ENCODE measurements around the gene SETDB2.
A peak's percentile ranks its signal among the peaks of the same experiment; 100 is the strongest.

Gene SETDB2, protein sequence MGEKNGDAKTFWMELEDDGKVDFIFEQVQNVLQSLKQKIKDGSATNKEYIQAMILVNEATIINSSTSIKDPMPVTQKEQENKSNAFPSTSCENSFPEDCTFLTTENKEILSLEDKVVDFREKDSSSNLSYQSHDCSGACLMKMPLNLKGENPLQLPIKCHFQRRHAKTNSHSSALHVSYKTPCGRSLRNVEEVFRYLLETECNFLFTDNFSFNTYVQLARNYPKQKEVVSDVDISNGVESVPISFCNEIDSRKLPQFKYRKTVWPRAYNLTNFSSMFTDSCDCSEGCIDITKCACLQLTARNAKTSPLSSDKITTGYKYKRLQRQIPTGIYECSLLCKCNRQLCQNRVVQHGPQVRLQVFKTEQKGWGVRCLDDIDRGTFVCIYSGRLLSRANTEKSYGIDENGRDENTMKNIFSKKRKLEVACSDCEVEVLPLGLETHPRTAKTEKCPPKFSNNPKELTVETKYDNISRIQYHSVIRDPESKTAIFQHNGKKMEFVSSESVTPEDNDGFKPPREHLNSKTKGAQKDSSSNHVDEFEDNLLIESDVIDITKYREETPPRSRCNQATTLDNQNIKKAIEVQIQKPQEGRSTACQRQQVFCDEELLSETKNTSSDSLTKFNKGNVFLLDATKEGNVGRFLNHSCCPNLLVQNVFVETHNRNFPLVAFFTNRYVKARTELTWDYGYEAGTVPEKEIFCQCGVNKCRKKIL

DNA sequence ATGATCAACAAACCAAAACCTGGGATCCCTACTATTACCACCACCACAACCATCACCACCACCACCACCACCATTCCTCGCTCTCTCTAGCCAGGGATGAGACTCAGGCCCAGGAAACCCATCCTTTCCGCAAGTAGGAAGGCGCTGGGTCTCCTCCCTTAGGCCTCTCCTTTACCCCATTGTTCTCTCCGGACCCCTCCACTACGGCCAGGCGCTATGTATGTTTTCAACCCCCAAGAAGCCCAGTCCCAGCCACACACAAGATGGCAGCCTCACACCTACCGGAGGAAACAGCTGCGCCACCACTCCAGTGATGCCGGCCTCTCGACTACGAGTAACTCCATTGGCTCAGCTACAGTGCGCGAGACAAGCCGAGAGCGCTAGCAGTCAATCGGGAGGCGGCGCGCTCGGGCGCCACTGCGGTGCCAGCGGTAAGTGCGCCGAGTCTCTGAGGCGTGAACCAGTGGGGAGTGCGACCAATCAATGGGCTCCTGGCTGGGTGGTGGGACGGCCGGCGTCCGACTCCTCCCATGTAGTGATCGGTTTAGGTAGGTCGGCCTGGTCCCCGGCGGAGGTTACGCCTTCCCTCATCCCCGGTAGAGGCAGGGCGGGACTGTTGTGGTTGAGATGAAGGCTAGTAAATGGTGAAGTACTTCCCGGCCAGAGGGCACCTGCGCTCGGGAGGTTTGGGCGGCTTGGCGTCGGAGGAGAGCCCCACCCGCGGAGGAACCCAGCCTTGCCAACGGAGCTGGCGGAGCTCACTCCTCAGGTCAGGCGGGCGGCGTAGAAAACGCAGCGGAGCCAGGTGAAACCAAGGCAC, at the start of gene SETDB2, which contains the start of gene CAB39L:
Gene SETDB2 (plus strand): TSS at position 571 of the 820 bp plus-strand sequence. CDS start 7,620 bp downstream, outside the sequence.
Gene CAB39L (minus strand): TSS at position 361 of the 820 bp plus-strand sequence. CDS start 61,154 bp downstream, outside the sequence.
- intact Hi-C loops (cut with DNase I): no loop called here
- peak; percentile 95 to 100 (median 99) for DNase-seq

DNA sequence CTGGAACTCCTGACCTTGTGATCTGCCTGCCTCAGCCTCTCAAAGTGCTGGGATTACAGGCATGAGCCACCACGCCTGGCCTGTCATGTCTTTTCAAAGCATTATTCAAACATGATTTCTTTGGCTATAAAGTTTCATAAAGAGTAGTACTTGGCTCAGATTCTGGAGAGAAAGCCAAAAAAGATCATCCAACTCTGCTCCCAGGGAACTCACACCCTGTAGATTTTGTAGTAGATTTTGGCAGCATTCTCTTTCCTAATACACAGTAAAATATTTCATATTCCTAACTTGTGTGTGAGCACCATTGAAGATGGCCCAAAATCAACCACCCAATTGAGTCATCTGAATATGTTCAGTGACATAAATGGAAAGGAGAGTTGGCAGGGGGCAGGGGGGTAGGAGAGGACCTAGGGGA, 48.6 kb upstream of the SETDB2 start:
- DNase-seq: no peak
- intact Hi-C loops (cut with DNase I): no loop called here

DNA sequence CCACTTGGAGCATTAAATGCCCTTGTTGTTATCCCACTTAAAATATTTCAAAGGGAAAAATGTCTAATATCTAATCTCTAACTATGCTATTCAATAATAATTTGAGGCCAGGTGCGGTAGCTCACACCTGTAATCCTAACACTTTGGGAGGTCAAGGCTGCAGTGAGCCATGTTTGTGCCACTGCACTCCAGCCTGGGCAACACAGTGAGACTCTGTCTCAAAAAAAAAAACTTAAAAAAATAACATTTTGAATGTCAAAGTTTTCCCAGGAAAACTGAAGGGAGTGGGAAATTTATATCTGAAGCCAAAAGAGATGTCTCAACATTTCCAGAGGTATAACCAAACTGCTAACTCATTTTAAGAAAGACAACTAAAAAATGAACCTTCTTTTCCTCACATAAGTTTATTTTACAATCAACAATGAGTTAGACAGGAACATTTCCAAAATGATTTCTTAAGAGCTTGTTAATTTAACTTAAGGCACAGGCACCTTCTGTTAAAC, 48.1 kb upstream of the SETDB2 start:
- intact Hi-C loops (cut with DNase I): no loop called here
- no peak for DNase-seq

DNA sequence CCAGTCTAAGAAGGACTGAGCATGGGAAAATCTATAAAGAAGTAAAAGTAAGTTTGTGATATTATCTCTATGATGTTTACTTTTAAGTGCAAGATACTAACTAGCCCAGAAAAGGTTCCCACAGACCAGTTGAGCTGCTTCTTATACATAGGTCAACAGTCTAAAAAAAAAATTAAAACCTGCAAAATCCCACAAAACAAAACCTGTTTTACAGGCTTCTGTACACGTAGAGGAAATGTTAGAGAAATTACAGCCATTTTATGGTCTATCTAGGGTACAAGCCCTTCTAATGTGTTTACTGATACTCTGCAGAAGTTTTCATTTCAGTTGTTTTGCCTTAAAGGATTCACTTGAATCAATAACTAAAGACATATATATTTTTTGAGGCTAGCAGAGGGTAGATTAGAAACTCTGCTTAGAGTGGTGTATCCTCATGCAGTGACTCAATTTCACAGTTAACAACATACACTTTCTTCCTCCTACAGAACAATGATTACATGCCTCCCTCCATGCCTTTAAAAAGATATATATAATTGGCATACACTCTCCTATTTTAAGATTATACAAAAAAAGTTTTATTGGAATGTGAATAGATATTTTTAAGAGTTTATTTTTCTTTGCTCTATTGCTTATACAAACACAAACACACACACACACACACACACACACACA, 44.1 kb upstream of the SETDB2 start:
- no peak for DNase-seq
- intact Hi-C loops (cut with DNase I): no loop called here

DNA sequence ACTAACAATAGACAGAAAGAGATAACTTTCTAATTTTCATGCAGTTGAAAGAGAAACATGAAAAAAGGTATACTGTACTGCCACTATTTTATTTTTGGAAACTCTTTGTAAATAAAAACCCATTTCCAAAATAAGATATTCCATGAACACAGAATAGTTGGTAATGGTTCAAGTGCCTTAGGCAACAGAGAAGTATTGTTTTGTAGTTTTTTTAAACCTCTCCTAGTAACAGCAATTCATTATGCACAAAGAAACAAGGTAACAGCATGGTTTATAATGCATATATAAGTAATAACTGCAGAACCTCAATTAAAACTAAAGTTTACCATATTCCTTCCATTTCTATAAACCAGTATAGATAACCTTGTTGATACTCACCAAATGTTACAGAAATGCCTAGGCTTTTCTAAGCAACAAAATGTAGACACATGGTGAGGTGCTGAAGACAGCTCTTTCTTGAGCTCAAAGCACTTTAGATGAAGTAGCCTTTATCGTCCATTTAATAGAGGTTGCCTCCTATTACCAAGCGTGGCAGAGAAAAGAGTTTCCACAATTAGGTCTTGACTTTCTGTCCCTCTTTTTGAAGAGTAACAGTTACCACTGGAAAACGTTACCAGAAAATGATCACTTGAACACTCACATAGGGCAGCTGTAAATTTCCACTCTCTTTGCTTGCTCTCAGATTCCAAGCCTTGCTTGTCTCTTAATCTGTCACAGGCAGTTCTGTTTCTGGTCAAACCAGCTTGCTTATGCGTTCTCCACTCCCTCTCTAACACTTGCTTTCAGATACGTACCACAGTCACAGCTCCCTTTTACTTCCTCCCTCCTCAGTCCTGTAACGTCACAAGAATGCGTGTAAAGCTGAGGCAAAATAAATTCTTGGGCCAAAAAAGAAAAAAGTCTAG, 43.1 kb upstream of the SETDB2 start:
- intact Hi-C loops (cut with DNase I): no loop called here
- peak in 15 of 42 donors; percentile 6 to 54 (median 15) for DNase-seq

DNA sequence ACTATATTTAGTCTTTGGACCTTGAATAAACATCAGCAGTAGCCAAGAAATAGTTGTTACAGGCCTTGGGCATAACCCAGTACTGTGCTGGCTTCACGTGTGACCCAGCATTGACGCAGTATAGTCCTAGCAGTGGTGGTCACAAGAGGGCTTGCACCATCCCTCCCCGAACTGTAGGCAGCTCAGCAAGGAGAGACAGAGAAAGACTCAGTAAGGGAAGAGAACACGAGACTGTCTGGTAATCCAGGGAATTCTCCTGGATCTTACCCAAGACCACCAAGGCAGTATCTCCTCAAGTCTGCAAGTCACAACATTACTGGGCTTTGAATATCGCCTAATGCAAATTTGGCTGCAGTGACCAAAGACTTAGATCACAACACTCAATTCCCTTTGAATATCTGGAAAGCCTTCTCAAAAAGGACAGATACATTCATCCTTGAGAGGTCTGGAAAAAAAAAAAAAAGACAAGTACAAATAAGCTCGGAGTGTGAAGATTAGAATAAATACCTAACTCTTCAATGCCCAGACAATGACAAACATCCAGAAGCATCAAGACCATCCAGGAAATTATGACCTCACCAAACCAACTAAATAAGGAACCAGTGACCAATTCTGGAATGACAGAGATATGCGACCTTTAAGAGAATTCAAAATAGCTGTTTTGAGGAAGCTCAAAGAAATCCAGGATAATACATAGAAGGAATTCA, 39.9 kb upstream of the SETDB2 start:
- intact Hi-C loops (cut with DNase I): no loop called here
- no peak for DNase-seq

DNA sequence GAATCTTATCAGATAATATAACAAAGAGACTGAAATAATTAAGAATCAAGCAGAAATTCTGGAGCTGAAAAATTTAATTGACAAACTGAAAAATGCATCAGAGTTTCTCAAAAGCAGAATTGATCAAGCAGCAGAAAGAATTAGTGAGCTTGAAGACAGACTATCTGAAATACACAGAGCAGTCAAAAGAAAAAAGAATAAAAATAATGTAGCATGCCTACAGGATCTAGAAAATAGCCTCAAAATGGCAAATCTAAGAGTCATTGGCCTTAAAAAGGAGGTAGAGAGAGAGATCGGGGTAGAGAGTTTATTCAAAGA, 39.4 kb upstream of the SETDB2 start:
- intact Hi-C loops (cut with DNase I): no loop called here
- DNase-seq: no peak

DNA sequence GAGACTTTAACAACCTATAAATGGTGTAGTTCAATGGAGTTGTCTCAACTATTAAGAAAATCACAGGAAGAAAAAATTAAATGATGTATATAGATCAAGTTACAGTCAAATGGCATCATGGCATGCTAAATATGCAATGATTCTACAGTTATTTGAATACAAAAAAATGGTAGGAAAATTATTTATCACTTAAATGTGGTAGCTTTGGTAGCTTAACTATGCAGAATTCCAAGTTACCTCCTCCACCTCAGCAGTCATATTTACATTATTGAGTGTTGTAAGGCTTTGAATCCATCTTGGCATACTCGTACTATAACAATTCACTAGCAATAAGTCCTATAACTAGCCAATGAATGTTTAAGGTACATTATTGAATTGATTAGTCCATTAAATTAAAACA, 37.0 kb upstream of the SETDB2 start:
- DNase-seq: no peak
- intact Hi-C loops (cut with DNase I): no loop called here

DNA sequence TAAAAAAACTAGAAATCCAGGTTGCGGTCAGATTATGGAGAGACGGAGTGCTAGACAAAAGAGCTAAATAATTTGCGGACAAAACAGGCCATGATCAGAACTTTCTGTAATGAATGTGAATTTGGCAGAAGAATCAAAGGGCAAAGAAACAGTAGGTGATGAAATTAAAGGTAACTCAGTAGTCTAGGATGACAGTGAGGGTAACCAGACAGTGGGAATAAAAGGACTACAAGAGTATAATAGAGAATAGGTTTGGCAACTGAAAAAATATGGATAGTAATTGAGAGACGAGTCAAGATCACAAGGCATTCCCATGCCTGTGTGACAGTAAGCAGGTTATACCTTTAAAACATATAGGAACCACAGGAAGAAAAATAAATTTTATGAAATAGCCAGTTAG, 36.1 kb upstream of the SETDB2 start:
- intact Hi-C loops (cut with DNase I): no loop called here
- no peak for DNase-seq

DNA sequence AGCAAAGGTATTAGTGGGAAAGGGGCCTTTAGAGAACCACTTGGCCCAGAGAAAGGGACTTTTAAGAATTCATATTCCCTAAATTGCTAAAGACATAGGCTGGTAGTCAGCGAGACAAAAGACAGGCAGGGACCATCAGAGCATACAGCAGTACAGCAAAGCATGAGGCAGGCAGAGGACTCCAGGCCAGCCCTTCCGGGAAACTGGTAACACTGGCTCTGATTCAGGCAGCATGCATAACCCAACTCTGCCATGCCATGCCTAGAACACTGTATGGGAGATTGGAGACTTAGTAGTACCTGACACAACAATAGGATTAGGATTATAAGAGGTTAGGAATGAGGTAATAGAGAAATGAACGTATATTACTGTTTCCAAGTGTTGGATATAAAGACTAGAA, 35.1 kb upstream of the SETDB2 start:
- intact Hi-C loops (cut with DNase I): no loop called here
- DNase-seq: no peak

DNA sequence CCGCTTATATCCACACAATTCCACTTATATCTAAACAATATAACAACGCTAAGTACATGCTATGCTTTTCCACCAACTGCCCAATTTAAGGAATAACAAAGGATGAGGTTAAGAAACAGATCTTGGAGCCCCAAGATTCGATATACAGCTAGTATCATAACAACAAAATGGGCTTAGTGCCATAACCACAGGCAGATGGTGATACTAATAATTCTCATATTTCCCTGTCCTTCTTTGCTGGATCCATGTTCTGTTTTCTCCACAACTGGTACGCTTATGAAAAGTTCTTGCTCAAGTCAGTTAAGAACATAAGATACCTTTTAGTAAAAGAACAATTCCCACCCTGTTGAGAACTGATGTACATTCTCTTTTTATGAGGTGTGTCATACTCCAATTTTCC, 34.1 kb upstream of the SETDB2 start:
- intact Hi-C loops (cut with DNase I): no loop called here
- DNase-seq: no peak

DNA sequence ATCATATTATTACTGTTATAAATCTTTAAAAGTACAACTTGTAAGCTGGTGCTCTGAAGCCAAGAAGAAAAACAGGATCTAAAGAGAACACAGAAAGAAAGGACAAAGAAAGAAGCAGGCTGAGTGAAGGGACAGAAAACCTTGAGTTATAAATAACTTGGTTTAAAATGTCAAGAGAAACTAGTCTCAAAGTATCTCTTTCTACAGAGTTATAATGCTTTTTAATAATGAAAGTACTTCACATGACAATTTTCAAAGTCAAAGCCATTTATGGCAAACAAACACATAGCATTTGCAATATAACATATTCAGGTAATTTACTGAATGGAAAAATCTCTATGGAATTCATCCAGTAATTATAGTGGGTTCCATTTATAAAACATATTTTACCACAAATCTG, 33.6 kb upstream of the SETDB2 start:
- no peak for DNase-seq

DNA sequence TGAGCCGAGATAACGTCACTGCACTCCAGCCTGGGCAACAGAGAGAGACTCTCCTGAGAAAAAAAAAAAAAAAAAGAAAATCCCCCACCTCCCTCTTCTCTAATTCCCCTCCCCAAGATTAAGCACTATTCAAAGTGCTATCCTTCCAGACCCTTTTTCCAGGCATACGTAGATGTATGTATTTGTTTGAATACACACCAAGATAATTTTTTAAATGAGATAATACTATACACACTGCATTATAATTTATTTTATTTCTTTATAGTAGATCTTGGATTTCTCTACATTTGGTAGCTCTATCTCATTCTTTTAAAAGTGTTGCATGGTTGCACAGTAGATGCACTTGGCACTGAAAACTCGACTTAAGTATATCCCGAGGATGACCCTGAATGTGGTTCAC, 32.7 kb upstream of the SETDB2 start:
- intact Hi-C loops (cut with DNase I): no loop called here
- no peak for DNase-seq

More for the DNA sequence above, 33.6 kb upstream of the SETDB2 start:
- intact Hi-C loops (cut with DNase I): no loop called here

DNA sequence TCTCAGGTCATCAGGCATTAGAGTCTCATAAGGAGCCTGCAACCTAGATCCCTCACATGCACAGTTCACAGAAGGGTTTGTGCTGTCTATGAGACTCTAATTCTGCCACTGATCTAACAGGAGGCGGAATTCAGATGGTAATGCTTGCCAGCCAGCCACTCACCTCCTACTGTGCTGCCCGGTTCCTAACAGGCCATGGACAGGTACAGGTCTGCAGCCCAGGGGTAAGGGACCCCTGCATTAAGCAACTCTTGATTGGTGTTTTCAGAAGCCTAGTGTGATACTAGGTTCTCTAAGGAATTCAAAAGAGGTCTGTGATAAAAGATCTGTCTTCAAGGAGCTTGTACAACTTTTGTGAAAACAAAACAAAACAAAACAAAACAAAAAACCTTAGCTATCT, 31.3 kb upstream of the SETDB2 start:
- no peak for DNase-seq
- intact Hi-C loops (cut with DNase I): no loop called here

DNA sequence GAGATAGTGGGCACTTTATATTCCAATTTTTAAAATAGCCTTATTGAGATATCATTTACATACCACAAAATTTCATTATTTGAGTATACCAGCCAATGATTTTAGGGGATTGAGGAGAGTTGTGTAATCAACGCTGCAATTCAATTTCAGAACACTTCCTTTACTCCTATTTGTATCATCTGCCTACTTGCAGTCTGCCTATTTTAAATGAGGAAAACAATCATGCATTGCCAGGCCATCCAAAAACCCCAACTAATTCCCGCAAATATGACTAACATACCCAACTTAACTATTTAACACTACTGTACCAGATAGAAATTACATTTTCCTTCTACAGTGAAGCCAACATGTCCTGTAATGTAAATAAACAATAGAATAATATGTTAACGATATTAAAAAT, 26.9 kb upstream of the SETDB2 start:
- intact Hi-C loops (cut with DNase I): no loop called here

DNA sequence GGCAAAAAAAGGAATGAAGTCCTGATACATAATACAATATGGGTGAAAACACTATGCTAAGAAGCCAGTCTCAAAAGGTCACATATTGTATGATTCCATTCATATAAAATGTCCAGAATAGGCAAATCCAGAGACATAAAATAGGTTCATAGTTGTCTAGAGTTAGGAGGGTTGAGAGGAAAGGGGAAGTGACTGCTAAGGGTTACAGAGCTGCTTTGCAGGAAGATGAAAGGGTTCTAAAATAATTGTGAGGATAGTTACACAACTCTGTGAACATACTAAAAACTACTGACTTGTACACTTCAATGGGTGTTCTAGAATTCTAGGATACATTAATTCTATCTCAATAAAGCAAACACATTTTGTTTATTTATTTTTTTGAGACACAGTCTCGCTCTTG, 25.9 kb upstream of the SETDB2 start:
- no peak for DNase-seq
- intact Hi-C loops (cut with DNase I): no loop called here

More for the DNA sequence above, 26.9 kb upstream of the SETDB2 start:
- DNase-seq: no peak

DNA sequence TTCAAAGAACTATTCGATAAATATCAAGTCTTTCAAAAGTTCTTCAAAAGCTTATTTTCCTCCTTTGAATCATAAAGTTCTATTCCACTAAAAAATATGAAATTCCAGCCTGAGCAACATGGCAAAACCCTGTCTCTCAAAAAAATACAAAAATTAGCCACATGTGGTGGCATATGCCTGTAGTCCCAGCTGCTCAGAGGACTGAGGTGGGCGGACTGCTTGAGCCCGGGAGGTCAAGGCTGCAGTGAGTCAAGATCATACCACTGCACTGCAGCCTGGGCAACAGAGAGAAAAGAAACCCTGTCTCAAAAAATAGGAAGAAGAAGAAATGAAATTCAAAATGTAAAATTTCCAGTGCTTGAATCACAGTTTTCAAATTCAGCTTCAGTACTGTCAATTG, 24.8 kb upstream of the SETDB2 start:
- no peak for DNase-seq
- intact Hi-C loops (cut with DNase I): no loop called here
